Uterus (tissue), 4 donors: Measurements from ENCODE around the gene LBH. TPM values are rescaled to one million over a fixed set of nuclear protein-coding genes. Genes with fewer than 3 reads are reported as not detected.

ENCODE experiments used
- DNase-seq, 2 donors: peaks; one replicate each; pipeline ENCODE4 v3.0.0-alpha.2; 2019 to 2020
- H3K27ac ChIP-seq, 2 donors: fragments of 200-600 bp; sonication (generic); 1 replicate in 1 of 2; 2 replicates in 1 of 2; pipeline ENCODE4 v1.5.1; 2016 to 2018
- H3K27me3 ChIP-seq, 2 donors: fragments of 200-600 bp; sonication (generic); one replicate each; pipeline ENCODE4 v1.5.1; 2018 to 2019; ENCODE audit warnings: control low read depth in 1 of 2
- H3K36me3 ChIP-seq, 2 donors: fragments of 200-600 bp; sonication (generic); one replicate each; pipeline ENCODE4 v1.5.1; 2019; ENCODE audit warnings: control low read depth in 1 of 2
- H3K4me1 ChIP-seq, 2 donors: fragments of 200-600 bp; sonication (generic); one replicate each; pipeline ENCODE4 v1.5.1; 2018 to 2019; ENCODE audit warnings: control low read depth in 1 of 2
- H3K4me3 ChIP-seq, 2 donors: fragments of 200-600 bp; sonication (generic); 1 replicate in 1 of 2; 2 replicates in 1 of 2; pipeline ENCODE4 v1.5.1; 2018 to 2019; ENCODE audit warnings: mild to moderate bottlenecking in 1 of 2
- H3K9me3 ChIP-seq, 2 donors: fragments of 200-600 bp; sonication (generic); one replicate each; pipeline ENCODE4 v1.5.1; 2019; ENCODE audit warnings: control low read depth in 1 of 2
- CTCF ChIP-seq, 4 experiments: fragments of 200-600 bp in 2 of 4; fragments of 450-650 bp in 2 of 4; sonication (generic) in 2 of 4; IDR thresholded peaks; one replicate each; pipeline ENCODE4 v1.5.1; 2016 to 2019; ENCODE audit warnings: antibody characterized with exemption in 4 of 4, mild to moderate bottlenecking in 2 of 4, moderate library complexity in 1 of 4
- POLR2A ChIP-seq, 2 donors: fragments of 450-650 bp; IDR thresholded peaks; one replicate each; pipeline ENCODE4 v1.6.1; 2016; ENCODE audit warnings: antibody characterized with exemption in 2 of 2, mild to moderate bottlenecking in 1 of 2, moderate library complexity in 1 of 2
- intact Hi-C: fragments of 100-400 bp; cut with DNase I; formaldehyde crosslinking; loops from one replicate; pipeline ENCODE4 v1.15.1; 2023; ENCODE audit warnings: low total_unique reads
- total RNA-seq, 4 donors: library from RNA; depleted of rRNA in 3 of 4; stranded (reverse); fragments of >200 nt in 3 of 4; gene quantifications; one replicate each; pipeline versions ENCODE4 v1.1.0 to v1.2.4, GENCODE V29; 2014 to 2023
- donor health status: DM: yes; HTN: yes; CAD: no.

LBH gene
- total RNA-seq = 10 to 100 TPM; 30.7 to 94.3 (median 64.5) TPM

- TF ChIP-seq CTCF (IDR thresholded peaks at IDR 0.05) = peak in 2 of 4 experiments; percentile 13 to 20
- peak; percentile 98 to 99 for TF ChIP-seq POLR2A (IDR thresholded peaks at IDR 0.05)
- Histone ChIP-seq H3K9me3 (no peaks in the 10 kb centered on the region), H3K4me3 (peak within 1 kb of the TSS; percentile 68 to 87), H3K27me3 (no peaks in the 10 kb centered on the region), H3K27ac (peak within 1 kb of the TSS; percentile 85 to 99), H3K4me1 (peaks cover 2 to 6% of the 10 kb centered on the region in 2 donors), H3K36me3 (no peaks in the 10 kb centered on the region)
- DNase-seq = peak; percentile 92 to 96
- intact Hi-C loops = no loop called here
These were observed at the start of gene LBH for GRCh38 chr2:30231212-30231995. Gene LBH, plus strand, starts transcription at chr2:30231534. Its CDS starts 205 bp downstream, at chr2:30231739.

GRCh38 chr2:30184035-30184434 lies 47.3 kb upstream of the LBH start:
- H3K4me1 ChIP-seq = peaks cover 0 to under 1% of the 10 kb centered on the region in 2 donors
- TF ChIP-seq CTCF (IDR thresholded peaks at IDR 0.05) (no peak), POLR2A (IDR thresholded peaks at IDR 0.05) (no peak)
- no peaks in the 10 kb centered on the region for H3K27me3 ChIP-seq
- no peak overlapping the region for H3K4me3 ChIP-seq
- no peaks in the 10 kb centered on the region for H3K36me3 ChIP-seq
- no peak for DNase-seq
- intact Hi-C loops = no loop called here
- no peaks in the 10 kb centered on the region for H3K9me3 ChIP-seq
- no peak overlapping the region for H3K27ac ChIP-seq

GRCh38 chr2:30185178-30185577 lies 46.2 kb upstream of the LBH start:
- no peaks in the 10 kb centered on the region for H3K36me3 ChIP-seq
- no peaks in the 10 kb centered on the region for H3K27me3 ChIP-seq
- intact Hi-C loops = no loop called here
- no peaks in the 10 kb centered on the region for H3K9me3 ChIP-seq
- DNase-seq = no peak
- H3K27ac ChIP-seq = no peak overlapping the region
- no peaks in the 10 kb centered on the region for H3K4me1 ChIP-seq
- TF ChIP-seq POLR2A (IDR thresholded peaks at IDR 0.05) = no peak
- TF ChIP-seq CTCF (IDR thresholded peaks at IDR 0.05) = no peak
- no peak overlapping the region for H3K4me3 ChIP-seq

GRCh38 chr2:30188292-30188691 lies 43.0 kb upstream of the LBH start:
- Histone ChIP-seq H3K27ac (no peak overlapping the region), H3K27me3 (no peaks in the 10 kb centered on the region), H3K36me3 (no peaks in the 10 kb centered on the region), H3K4me3 (no peak overlapping the region), H3K4me1 (no peaks in the 10 kb centered on the region), H3K9me3 (no peaks in the 10 kb centered on the region)
- intact Hi-C loops = no loop called here
- TF ChIP-seq CTCF (IDR thresholded peaks at IDR 0.05) = no peak
- TF ChIP-seq POLR2A (IDR thresholded peaks at IDR 0.05) = no peak
- DNase-seq = no peak

- Histone ChIP-seq H3K27ac (no peak overlapping the region), H3K4me3 (no peak overlapping the region)
- no peak for TF ChIP-seq POLR2A (IDR thresholded peaks at IDR 0.05)
- TF ChIP-seq CTCF (IDR thresholded peaks at IDR 0.05) = no peak
These were observed 40.7 kb upstream of the LBH start for GRCh38 chr2:30190637-30191036.

More at GRCh38 chr2:30190637-30191036, 40.7 kb upstream of the LBH start:
- Histone ChIP-seq H3K4me1 (no peaks in the 10 kb centered on the region), H3K36me3 (no peaks in the 10 kb centered on the region), H3K27me3 (no peaks in the 10 kb centered on the region), H3K9me3 (no peaks in the 10 kb centered on the region)
- no peak for DNase-seq
- intact Hi-C loops = no loop called here
